OCI-LY7 (cell line): ENCODE results near the gene SLC2A6.

ENCODE experiments used
- CTCF ChIP-seq: fragments of 200-600 bp; sonication (generic); conservative IDR thresholded peaks from 2 replicates; pipeline ENCODE4 v1.5.1; 2014; ENCODE audit warnings: mild to moderate bottlenecking, antibody characterized with exemption, low read length, moderate library complexity, mixed read lengths
- EZH2phosphoT487 ChIP-seq: fragments of 200-600 bp; sonication (generic); IDR thresholded peaks from 2 replicates; pipeline ENCODE4 v1.6.1; 2018; ENCODE audit warnings: low read depth, borderline replicate concordance, mild to moderate bottlenecking, mixed run types, antibody characterized with exemption, low read length, moderate library complexity, mixed read lengths

GRCh38 chr9:133473743-133474142 lies 5.2 kb downstream of the SLC2A6 start:
- TF ChIP-seq CTCF (no peak), EZH2phosphoT487 (no peak)
